Prostate gland (tissue), 2 donors: ENCODE measurements around the gene ARHGEF28.

Source experiments
- POLR2A ChIP-seq: fragments of 450-650 bp; IDR thresholded peaks from one replicate; pipeline ENCODE4 v1.6.1; 2016; ENCODE audit warnings: antibody characterized with exemption, mild to moderate bottlenecking
- TF ChIP-seq, protein P1 (sequence below), 4 experiments: fragments of 200-600 bp in 2 of 4; fragments of 450-650 bp in 2 of 4; sonication (generic) in 2 of 4; IDR thresholded peaks; 1 replicate in 3 of 4; 2 replicates in 1 of 4; pipeline ENCODE4 v1.5.1; 2016 to 2019; ENCODE audit warnings: antibody characterized with exemption in 4 of 4, mild to moderate bottlenecking in 2 of 4, moderate library complexity in 2 of 4

- TF ChIP-seq, protein P1, sequence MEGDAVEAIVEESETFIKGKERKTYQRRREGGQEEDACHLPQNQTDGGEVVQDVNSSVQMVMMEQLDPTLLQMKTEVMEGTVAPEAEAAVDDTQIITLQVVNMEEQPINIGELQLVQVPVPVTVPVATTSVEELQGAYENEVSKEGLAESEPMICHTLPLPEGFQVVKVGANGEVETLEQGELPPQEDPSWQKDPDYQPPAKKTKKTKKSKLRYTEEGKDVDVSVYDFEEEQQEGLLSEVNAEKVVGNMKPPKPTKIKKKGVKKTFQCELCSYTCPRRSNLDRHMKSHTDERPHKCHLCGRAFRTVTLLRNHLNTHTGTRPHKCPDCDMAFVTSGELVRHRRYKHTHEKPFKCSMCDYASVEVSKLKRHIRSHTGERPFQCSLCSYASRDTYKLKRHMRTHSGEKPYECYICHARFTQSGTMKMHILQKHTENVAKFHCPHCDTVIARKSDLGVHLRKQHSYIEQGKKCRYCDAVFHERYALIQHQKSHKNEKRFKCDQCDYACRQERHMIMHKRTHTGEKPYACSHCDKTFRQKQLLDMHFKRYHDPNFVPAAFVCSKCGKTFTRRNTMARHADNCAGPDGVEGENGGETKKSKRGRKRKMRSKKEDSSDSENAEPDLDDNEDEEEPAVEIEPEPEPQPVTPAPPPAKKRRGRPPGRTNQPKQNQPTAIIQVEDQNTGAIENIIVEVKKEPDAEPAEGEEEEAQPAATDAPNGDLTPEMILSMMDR (IDR thresholded peaks at IDR 0.05), result no peak
- TF ChIP-seq POLR2A, result no peak
Observed at GRCh38 chr5:73702534-73702933, 76.5 kb downstream of the ARHGEF28 start.
